Osteoblast (primary cell): ENCODE measurements around the gene ANG. TPM values are rescaled to one million over a fixed set of nuclear protein-coding genes. Genes with fewer than 3 reads are reported as not detected.
"Not testable (repeated sequence)": the region's sequence is repeated elsewhere in the genome, so short reads cannot be mapped to it uniquely, and the experiment has no call there.

Experiments used
- DNase-seq: peaks from one replicate; pipeline ENCODE4 v3.0.0; 2011; ENCODE audit warnings: low spot score, mixed read lengths; ENCODE audit not compliant: insufficient read length; ENCODE audit errors: missing footprints
- H2AFZ ChIP-seq: 2 replicates; pipeline ENCODE4 v1.6.0; 2011; ENCODE audit warnings: mild to moderate bottlenecking, low read length
- H3K27ac ChIP-seq: 2 replicates; pipeline ENCODE4 v1.5.1; 2011; ENCODE audit warnings: mild to moderate bottlenecking, low read depth, low read length, moderate library complexity
- H3K27me3 ChIP-seq: 2 replicates; pipeline ENCODE4 v1.6.0; 2012; ENCODE audit warnings: mild to moderate bottlenecking, control low read depth, inconsistent platforms, low read length, moderate library complexity; ENCODE audit not compliant: insufficient read depth
- H3K36me3 ChIP-seq: 2 replicates; pipeline ENCODE4 v1.5.1; 2011; ENCODE audit warnings: mild to moderate bottlenecking, low read length, control low read depth, moderate library complexity; ENCODE audit not compliant: insufficient read depth
- H3K4me1 ChIP-seq: 2 replicates; pipeline ENCODE4 v1.5.1; 2011; ENCODE audit warnings: mild to moderate bottlenecking, low read length, control low read depth, moderate library complexity; ENCODE audit not compliant: insufficient read depth
- H3K4me2 ChIP-seq: 2 replicates; pipeline ENCODE4 v1.6.0; 2011; ENCODE audit warnings: mild to moderate bottlenecking, low read length; ENCODE audit not compliant: insufficient read depth
- H3K4me3 ChIP-seq: fragments of 200-600 bp; sonication (generic); 3 replicates; pipeline ENCODE4 v1.5.1; 2012; ENCODE audit warnings: mild to moderate bottlenecking, low read length, inconsistent platforms; ENCODE audit not compliant: insufficient read depth
- H3K79me2 ChIP-seq: 2 replicates; pipeline ENCODE4 v1.6.0; 2012; ENCODE audit warnings: mild to moderate bottlenecking, low read length, control low read depth, inconsistent platforms; ENCODE audit not compliant: insufficient read depth
- H3K9me3 ChIP-seq: 2 replicates; pipeline ENCODE4 v1.5.1; 2011; ENCODE audit warnings: low read depth, low read length, control low read depth
- H4K20me1 ChIP-seq: 2 replicates; pipeline ENCODE4 v1.6.0; 2012; ENCODE audit warnings: mild to moderate bottlenecking, low read length, control low read depth; ENCODE audit not compliant: insufficient read depth
- CTCF ChIP-seq: IDR thresholded peaks from 2 replicates; pipeline ENCODE4 v1.5.1; 2011; ENCODE audit warnings: mild to moderate bottlenecking, low read depth, low read length, moderate library complexity; ENCODE audit errors: extremely low read depth
- total RNA-seq: library from RNA; depleted of rRNA; stranded (reverse); fragments of >200 nt; gene quantifications from 2 replicates; pipeline ENCODE4 v1.2.3, GENCODE V29; 2012

ANG gene
- total RNA-seq, 1 donor = 7.2 TPM

GRCh38 chr14:20699931-20700330, 11.4 kb downstream of the ANG start:
- Histone ChIP-seq H3K79me2 (no peaks in the 10 kb centered on the region), H3K27me3 (no peaks in the 10 kb centered on the region), H3K4me1 (peaks cover 5% of the 10 kb centered on the region), H3K4me3 (no peak overlapping the region), H3K9me3 (no peaks in the 10 kb centered on the region), H4K20me1 (no peaks in the 10 kb centered on the region), H3K36me3 (no peaks in the 10 kb centered on the region), H3K4me2 (no peak overlapping the region), H2AFZ (no peak overlapping the region), H3K27ac (no peak overlapping the region)
- no peak for DNase-seq
- no peak for TF ChIP-seq CTCF

GRCh38 chr14:20700965-20701364, 12.4 kb downstream of the ANG start:
- H3K27me3 ChIP-seq, DNase-seq: not testable (repeated sequence)

GRCh38 chr14:20706657-20707355, 18.2 kb downstream of the ANG start:
- no peaks in the 10 kb centered on the region for H3K9me3 ChIP-seq
- TF ChIP-seq CTCF = no peak
- no peaks in the 10 kb centered on the region for H3K79me2 ChIP-seq
- H3K4me1 ChIP-seq = no peaks in the 10 kb centered on the region
- peaks cover 3% of the 10 kb centered on the region for H3K27me3 ChIP-seq
- H4K20me1 ChIP-seq = no peaks in the 10 kb centered on the region
- DNase-seq = peak; percentile 14
- no peak overlapping the region for H3K4me2 ChIP-seq
- no peak overlapping the region for H3K4me3 ChIP-seq
- no peaks in the 10 kb centered on the region for H3K36me3 ChIP-seq
- H3K27ac ChIP-seq = no peak overlapping the region
- H2AFZ ChIP-seq = no peak overlapping the region

More at GRCh38 chr14:20700965-20701364, 12.4 kb downstream of the ANG start:
- H3K27ac ChIP-seq, H2AFZ ChIP-seq, H3K9me3 ChIP-seq, H3K36me3 ChIP-seq, H3K79me2 ChIP-seq, H4K20me1 ChIP-seq, H3K4me1 ChIP-seq, H3K4me2 ChIP-seq, H3K4me3 ChIP-seq: not testable (repeated sequence)

GRCh38 chr14:20707622-20708021, 19.1 kb downstream of the ANG start:
- no peak for TF ChIP-seq CTCF
- no peak overlapping the region for H3K27ac ChIP-seq

More at GRCh38 chr14:20707622-20708021, 19.1 kb downstream of the ANG start:
- H3K4me1 ChIP-seq = no peaks in the 10 kb centered on the region
- peaks cover 8% of the 10 kb centered on the region for H3K27me3 ChIP-seq
- no peak for DNase-seq
- no peaks in the 10 kb centered on the region for H3K79me2 ChIP-seq
- no peak overlapping the region for H3K4me2 ChIP-seq
- no peaks in the 10 kb centered on the region for H3K36me3 ChIP-seq
- no peaks in the 10 kb centered on the region for H4K20me1 ChIP-seq
- no peaks in the 10 kb centered on the region for H3K9me3 ChIP-seq
- H3K4me3 ChIP-seq = no peak overlapping the region
- no peak overlapping the region for H2AFZ ChIP-seq
